Esophagus mucosa (tissue), 1 donor: Measurements from ENCODE around the gene TUT4. TPM values are rescaled to one million over a fixed set of nuclear protein-coding genes. Genes with fewer than 3 reads are reported as not detected.

ENCODE experiments used
- ATAC-seq: fragments of 200-7000 bp; cut with Tn5 transposase; one replicate; pipeline ENCODE4 v1.9.1; 2020
- total RNA-seq: library from RNA; stranded (reverse); gene quantifications from one replicate; pipeline ENCODE4 v1.2.4, GENCODE V29; 2023
- donor health status: DM: yes; HTN: yes; CAD: no.

The TUT4 gene
- total RNA-seq, 1 donor from 2014 or later: 21.9 TPM

- no peak for ATAC-seq
Observed at GRCh38 chr1:52463891-52464290, 89.0 kb downstream of the TUT4 start.

DNA sequence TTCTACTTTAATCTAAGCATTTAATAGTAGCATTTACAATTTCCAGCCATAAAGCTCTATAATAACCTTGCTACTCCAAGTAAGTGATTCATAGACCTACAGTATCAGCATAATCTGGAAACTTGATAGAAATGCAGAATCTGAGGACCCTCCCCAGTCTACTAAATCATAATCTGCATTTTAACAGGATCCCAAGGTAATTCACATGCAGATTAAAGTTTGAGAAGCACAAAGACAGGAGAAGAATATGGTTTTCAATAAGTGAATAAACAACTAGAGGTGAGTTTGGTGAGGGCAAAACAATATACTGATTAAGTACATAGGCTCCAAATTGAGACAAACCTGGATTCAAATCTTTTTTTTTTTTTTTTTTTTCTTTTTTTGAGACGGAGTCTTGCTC is 91.1 kb downstream of the TUT4 start:
- no peak for ATAC-seq

DNA sequence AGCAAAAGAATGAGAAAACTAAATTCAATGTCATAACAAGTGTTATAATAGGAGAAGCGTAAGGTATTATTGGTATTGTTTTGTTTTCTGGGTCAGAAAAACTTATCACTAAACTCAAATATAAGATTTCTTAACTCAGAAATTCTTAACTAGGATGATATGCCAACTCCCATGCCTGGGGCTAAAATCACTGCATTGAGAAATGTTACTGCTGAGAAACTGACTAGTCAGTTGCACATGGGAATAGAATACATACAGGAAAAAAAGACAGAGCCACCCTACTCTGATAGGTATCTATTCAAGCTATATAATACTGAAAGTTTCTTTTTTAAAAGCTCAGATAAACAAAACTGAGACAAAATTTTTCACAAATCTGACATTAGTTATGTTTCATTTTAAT is 92.2 kb downstream of the TUT4 start:
- ATAC-seq: no peak

DNA sequence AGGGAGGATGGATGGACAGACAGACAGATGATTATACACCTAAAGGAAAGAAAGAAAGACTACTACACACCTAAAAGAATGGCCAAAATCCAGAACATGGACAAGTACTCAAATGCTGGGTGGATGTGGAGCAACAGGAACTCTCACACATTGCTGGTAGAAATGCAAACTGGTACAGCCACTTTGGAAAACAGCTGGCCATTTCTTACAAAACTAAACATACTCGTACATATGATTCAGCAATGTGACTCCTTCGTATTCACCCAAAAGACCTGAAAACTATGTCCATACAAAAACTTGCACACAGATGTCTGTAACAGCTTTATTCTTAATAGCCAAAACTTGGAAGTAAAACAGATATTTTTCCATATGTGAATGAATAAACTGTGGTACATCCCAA is 97.2 kb downstream of the TUT4 start:
- ATAC-seq: no peak

DNA sequence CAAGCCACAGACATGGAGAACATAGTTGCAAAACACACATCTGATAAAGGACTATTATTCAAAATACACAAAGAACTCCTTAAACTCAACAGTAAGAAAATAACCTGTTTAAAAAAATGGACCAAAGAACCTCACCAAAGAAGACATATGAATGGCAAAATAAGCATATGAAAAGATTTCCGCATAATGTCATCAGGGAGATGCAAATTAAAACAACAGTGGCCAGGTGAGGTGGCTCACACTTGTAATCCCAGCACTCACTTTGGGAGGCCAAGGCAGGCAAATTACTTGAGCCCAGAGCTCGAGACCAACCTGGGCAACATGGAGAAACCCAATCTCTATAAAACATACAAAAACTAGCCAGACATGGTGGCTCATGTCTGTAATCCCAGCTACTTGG is 98.1 kb downstream of the TUT4 start:
- ATAC-seq: no peak

- no peak for ATAC-seq
Observed at GRCh38 chr1:52454127-52454526, 98.8 kb downstream of the TUT4 start.

GRCh38 chr1:52444463-52444862 is 108.4 kb downstream of the TUT4 start:
- ATAC-seq: no peak

- ATAC-seq: no peak
Observed at GRCh38 chr1:52439976-52440375, 112.9 kb downstream of the TUT4 start.

DNA sequence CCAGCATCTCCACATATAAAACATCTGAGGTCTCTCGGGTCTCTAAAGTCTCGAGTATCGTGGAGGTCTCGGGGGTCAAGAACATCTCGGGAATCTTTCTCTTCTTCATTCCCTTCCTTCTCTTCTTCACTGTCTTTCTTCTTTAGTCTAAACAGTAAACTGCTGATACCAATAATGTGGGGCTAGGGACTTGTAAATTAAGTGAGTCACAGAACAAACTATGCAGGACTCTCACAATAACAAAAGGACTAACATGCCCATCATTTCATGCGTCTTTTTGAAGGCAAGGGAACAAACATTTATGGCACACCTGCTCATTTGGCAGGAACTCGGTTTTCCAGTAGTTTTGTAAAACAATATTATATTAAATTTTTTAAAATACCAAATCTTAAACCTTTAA is 116.1 kb downstream of the TUT4 start:
- no peak for ATAC-seq

- ATAC-seq: no peak
Observed at GRCh38 chr1:52435650-52436049, 117.2 kb downstream of the TUT4 start.

DNA sequence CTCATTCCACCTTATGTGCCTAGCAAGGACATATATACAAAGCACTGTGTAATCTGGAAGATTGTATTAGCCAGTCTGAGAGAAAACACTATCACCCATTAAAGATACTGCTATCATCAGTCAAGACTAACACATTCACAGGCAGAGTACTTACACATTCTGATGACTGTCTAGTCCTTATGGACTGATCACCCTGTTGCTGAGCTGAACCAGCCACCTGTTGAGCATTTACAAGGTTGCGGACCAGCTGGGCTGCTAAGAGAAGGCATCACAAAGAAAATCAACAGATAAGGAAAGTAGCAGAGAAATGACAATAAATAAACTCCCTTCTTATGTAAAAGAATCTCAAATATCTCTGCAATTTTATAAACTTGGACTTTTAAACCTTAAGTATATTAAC is 117.7 kb downstream of the TUT4 start:
- no peak for ATAC-seq

DNA sequence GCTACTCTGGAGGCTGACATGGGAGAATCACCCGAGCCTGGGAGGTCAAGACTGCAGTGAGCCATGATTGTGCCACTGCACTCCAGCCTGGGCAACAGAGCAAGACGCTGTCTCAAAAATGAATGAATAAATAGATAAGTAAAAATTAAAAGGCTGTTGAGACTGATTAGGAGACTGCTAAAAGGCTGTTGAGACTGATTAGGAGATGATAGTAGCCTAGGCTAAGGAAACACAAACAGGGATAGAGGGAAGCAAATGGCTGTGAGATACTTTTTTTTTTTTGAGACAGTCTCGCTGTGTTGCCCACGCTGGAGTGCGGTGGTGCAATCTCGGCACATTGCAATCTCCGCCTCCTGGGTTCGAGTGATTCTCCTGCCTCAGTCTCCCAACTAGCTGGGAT is 120.1 kb downstream of the TUT4 start:
- ATAC-seq: no peak

DNA sequence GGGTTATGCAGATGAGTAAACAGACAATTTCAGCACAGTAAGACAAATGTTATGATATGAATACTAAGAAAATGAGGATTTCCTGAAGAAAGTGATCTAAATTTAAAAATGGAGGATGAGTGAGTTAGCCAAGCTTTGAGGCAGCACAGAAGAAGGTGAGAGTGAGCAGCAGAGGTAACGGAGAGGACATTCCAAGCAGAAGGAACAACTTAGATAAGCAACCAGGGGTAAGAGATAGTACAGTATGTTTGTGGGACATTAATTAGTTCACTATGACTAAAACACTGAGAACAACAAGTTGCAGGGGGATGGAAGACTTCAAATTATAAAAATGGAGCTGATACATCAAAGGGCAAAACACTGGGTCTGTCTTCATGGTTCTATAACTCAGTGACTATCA is 125.7 kb downstream of the TUT4 start:
- no peak for ATAC-seq

DNA sequence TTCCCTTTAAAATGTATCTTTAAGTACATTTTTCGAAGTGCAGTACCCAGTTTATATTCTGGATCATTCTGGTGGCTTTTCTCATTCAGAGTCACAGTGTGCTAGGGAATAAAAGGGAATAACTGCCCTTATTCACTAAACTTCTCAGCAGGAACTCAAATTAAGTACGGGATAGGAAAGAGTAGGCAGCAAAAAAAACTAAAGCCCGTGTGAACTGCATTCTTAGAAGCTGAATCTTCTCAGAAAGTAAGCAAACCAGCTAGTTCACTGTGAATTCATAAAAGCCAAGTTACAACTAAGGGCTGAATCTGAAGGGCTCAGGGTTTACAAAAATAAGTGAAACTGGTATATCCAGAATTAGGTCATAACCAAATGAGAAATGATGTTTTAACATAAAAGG is 126.5 kb downstream of the TUT4 start:
- ATAC-seq: peak; percentile 53

DNA sequence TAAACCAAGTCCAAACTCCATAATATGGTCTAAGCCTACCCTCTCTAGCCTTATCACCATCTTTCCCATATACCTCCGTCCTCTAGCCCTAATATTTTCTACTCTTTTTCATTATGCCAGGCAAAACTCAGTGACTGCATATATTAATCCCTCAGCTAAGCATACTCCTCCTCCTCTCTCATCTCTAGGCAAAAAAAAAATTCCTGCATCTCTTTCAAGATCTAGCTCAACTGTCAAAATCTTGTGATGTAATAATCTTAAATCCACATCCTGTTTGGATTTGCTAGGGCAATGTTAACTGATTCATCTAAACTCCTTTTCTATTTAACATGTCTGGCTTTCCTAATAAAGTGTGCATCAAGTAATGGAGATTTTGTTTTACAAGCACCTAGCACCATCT is 128.1 kb downstream of the TUT4 start:
- no peak for ATAC-seq

DNA sequence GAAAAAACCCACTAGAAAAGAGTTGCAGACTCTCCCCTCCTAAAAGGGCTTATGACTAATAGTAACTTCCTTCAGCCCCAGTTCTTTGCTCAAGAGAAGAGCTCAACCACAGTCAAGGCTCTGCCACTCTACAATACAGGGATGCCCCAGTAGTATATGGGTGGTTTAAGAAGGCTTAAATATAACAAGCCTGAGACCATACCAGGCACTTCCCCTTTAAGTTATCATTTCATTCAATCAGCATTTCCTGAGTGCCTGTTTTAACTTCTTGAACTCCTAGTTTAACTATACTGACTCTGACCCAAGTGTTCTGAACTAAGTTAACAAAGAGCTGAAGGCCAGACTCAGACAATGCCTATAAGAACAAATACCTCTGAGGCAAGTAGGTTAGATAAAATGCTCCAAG is 128.7 kb downstream of the TUT4 start:
- peak; percentile 48 for ATAC-seq

DNA sequence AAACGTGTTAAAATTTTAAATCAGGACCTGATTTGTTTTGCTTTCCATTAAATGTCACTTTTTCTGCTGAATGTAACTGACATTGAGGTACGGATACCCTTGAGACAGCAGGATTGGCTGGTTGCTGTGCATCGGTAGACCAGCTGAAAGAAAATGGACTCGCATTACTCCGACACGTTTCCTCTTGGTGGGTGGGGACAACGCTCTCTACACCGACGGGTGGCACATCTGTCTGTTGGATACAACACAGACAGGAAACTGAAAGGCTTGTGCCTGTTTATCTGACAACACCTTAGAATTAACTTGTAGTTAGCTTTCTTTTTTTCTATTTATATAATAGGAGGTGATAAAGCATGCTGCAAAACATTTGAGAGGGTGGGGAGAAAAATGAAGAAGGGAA is 129.1 kb downstream of the TUT4 start:
- no peak for ATAC-seq

DNA sequence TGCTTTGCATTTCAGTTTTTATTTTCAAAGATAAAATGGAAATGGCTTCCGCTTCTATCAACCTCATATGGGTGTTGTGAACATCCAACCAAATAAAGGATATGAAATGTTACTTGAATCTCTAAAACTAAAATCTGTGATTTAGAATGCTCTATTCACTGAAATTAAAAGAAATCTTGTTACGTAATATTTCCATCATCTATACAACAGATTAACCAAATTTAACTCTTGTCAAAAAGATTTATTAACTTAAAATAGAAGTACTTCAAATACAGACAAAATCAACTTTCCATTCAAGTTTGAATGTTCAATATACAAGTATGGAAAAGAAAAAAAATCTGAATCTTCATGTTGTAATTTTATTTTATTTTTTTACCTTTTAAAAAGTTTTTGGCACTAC is 129.8 kb downstream of the TUT4 start:
- no peak for ATAC-seq

- no peak for ATAC-seq
Observed at GRCh38 chr1:52420713-52421112, 132.2 kb downstream of the TUT4 start.

- ATAC-seq: no peak
Observed at GRCh38 chr1:52416811-52417210, 136.1 kb downstream of the TUT4 start.

DNA sequence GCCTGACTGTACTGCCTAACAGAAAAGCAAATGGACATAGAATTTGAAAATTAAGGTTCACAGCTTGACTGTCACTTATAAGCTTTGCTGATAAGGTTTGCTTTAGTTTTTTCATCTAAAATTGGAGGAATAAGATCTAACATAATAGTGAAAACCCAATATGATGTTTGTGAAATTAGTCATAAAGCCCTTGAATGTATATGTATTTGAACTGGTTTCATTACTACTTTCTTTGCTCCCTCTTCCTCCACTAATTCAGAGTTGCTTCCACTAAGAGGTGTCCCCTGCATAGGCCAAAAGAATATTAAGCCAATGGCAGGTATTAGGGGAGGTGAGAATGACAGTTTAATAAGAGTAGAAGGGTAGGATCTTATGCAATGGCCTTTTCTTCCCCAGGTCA is 137.9 kb downstream of the TUT4 start:
- no peak for ATAC-seq

DNA sequence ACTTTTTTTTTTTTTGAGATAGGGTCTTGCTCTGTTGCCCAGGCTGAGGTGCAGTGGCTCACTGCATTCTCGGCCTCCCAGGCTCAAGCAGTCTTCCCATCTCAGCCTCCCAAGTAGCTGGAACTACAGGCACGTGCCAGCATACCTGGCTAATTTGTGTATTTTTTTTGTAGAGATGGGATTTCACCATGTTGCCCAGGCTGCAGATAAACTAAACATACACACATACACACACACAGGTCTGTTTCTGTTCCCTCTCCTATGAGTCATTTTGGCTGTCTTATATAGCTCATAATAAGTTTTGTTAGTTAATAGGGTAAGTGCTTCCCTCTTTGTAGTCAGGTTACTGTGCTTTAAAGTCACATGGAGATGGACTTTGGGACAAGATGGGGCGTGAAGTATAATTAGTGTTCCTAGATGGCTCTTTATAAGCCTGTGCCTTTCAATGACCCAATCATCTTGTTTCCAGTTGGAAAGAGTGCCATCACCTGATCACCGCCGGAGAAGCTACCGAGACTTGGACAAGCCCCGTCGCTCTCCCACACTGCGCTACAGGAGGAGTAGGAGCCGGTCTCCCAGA is 139.4 kb downstream of the TUT4 start:
- ATAC-seq: no peak

DNA sequence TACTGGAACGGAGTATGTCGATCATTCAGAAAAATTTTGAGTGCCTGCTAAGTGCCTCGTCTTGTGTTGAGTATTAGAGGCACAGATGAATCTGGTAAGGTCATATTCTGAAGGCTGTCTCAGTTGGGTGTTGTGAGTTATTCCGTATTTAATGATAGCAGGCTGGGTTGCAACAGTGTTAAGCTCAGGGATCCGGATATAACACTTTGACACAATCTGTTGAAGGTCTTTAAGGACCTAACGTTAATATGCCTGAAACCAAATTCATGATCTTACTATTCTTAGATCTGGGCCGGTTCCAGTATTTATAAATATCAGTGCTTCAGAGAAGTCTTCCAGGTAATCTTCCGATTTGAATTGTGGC is 147.9 kb downstream of the TUT4 start:
- no peak for ATAC-seq

DNA sequence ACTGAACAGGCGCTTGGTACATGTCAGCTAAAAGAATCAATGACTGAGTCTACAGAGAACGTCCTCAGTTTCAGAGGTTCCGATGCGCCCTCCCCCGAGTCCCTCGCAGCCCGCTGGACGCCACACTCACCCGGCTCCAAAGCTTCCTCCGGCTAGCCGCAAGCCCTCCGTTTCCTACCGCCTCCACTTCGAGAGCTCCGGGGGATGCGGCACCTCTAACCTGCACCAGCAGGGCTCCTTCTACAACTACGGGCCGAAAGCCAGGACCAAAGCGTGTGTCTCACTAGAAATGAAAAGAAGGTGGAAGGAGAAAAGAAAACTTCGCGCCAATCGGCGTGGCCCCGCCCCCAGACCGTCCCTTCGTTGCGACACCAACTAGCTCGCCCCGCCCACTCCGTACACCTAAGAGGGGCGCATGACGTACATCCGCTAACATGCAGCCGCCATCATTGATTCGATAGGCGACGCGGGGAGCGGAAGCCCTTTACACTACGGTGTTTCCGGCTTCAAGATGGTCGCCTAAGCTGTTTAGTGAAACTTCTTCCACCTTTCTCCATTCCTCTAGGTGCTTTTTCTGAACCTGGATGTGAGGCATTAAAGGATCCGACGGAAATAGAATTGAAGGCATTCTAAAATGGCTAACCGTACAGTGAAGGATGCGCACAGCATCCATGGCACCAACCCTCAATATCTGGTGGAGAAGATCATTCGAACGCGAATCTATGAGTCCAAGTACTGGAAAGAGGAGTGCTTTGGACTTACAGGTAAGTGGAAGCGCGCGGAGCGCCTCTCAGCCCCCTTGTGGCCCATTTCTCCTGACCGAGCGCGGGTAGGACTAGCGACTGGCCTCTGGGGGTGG is 148.5 kb downstream of the TUT4 start, which contains the start of the genes ORC1 and PRPF38A:
Gene ORC1, minus strand, starts transcription at position 308 of the 859 bp plus-strand sequence. CDS start 2,200 bp downstream, outside the sequence.
Gene PRPF38A, plus strand, starts transcription at position 487 of the 859 bp plus-strand sequence. Its CDS starts 148 bp downstream, at position 635.
- ATAC-seq: peak; percentile 99
